ENCODE measurements around the gene CRISPLD2.
"Not testable (repeated sequence)": the region's sequence is repeated elsewhere in the genome, so short reads cannot be mapped to it uniquely, and the experiment has no call there.

DNA sequence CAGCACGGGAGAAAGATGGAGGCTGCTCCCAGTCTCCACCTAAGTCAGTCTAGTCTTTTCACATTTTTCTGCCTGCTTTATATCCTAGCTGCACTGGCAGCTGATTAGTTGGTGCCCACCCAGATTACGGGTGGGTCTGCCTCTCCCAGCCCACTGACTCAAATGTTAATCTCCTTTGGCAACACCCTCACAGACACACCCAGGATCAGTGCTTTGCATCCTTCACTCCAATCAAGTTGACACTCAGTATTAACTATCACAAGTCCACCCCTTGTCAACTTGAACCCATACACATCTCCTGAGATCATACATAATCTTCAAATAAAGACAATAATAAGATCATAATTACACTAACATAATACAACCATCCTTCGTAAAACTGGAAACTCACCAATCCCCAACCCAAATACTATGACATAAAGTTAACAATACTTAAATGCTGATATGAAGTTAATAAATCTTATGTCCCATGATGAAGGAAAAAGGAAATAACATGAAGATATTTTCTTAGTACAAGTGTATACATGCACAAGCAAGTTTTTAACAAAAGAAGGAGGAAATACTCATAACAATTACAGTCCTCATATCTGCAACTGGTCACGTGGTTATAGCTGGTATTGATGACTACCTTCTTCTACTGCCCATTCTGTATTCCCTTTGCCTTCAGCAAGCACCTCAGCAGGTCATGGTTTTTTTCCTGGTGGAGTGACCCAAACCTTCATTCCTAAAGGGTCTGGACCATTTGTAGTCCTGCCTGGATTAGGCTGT lies 35.8 kb downstream of the CRISPLD2 start:
- not testable (repeated sequence) for TF ChIP-seq POLR2A (IDR thresholded peaks at IDR 0.05; ENCODE audit: low read length); GATA1 (IDR thresholded peaks at IDR 0.05; ENCODE audit: low read depth, low read length)

Data from erythroblast (primary cell).